Muscle layer of duodenum (tissue), 2 donors: ENCODE data around the gene CDC26.

Experiments used
- H3K27ac ChIP-seq: one replicate; pipeline ENCODE4 v1.7.0; 2013; ENCODE audit warnings: mild to moderate bottlenecking, low read length
- H3K27me3 ChIP-seq: one replicate; pipeline ENCODE4 v1.7.0; 2013; ENCODE audit warnings: low read depth, mild to moderate bottlenecking, control low read depth, low read length
- H3K36me3 ChIP-seq, 2 donors: one replicate each; pipeline ENCODE4 v1.7.0; 2013; ENCODE audit warnings: low read length in 2 of 2, control low read depth in 1 of 2, mild to moderate bottlenecking in 1 of 2; ENCODE audit not compliant: insufficient read depth in 2 of 2, control insufficient read depth in 1 of 2
- H3K4me1 ChIP-seq, 2 donors: one replicate each; pipeline ENCODE4 v1.7.0; 2013; ENCODE audit warnings: low read length in 2 of 2, mild to moderate bottlenecking in 2 of 2, control low read depth in 1 of 2, moderate library complexity in 1 of 2; ENCODE audit not compliant: insufficient read depth in 2 of 2, control insufficient read depth in 1 of 2
- H3K4me3 ChIP-seq, 2 donors: one replicate each; pipeline ENCODE4 v1.7.0; 2013; ENCODE audit warnings: low read length in 2 of 2, low read depth in 1 of 2, mild to moderate bottlenecking in 1 of 2
- H3K9me3 ChIP-seq, 2 donors: one replicate each; pipeline ENCODE4 v1.7.0; 2013; ENCODE audit warnings: low read length in 2 of 2, control low read depth in 1 of 2, mild to moderate bottlenecking in 1 of 2; ENCODE audit not compliant: control insufficient read depth in 1 of 2
- donor health status: healthy.

CDC26 gene

GRCh38 chr9:113219969-113220368 is 55.4 kb downstream of the CDC26 start:
- Histone ChIP-seq H3K9me3 (no peaks in the 10 kb centered on the region), H3K27me3 (no peaks in the 10 kb centered on the region), H3K27ac (peak overlapping the region; percentile 93), H3K4me1 (peaks cover 19 to 32% of the 10 kb centered on the region in 2 donors), H3K36me3 (peaks cover 3 to 9% of the 10 kb centered on the region in 2 donors), H3K4me3 (peak overlapping the region; percentile 94 to 99)

GRCh38 chr9:113219186-113219936 is 56.0 kb downstream of the CDC26 start:
- Histone ChIP-seq H3K27me3 (no peaks in the 10 kb centered on the region), H3K27ac (peak overlapping the region; percentile 93), H3K4me3 (peak overlapping the region; percentile 94 to 99), H3K4me1 (peaks cover 19 to 32% of the 10 kb centered on the region in 2 donors), H3K9me3 (no peaks in the 10 kb centered on the region), H3K36me3 (peaks cover 0 to 3% of the 10 kb centered on the region in 2 donors)
